Measurements from ENCODE around the gene TMCO4. TPM values are rescaled to one million over a fixed set of nuclear protein-coding genes. Genes with fewer than 3 reads are reported as not detected.

The TMCO4 gene
- total RNA-seq, 1 donor from 2014 or later, result 10.0 TPM

GRCh38 chr1:19804831-19805251 is 5.1 kb upstream of the TMCO4 start:
- Mint-ChIP-seq H3K4me3 (ENCODE audit: unreplicated experiment) (no peak overlapping the region), H3K4me1 (ENCODE audit: low read depth) (peaks cover 14% of the 10 kb centered on the region), H3K9me3 (ENCODE audit: low read depth) (peaks cover 6% of the 10 kb centered on the region), H3K36me3 (ENCODE audit: low read depth) (no peaks in the 10 kb centered on the region), H3K27ac (ENCODE audit: unreplicated experiment) (no peak overlapping the region), H3K27me3 (ENCODE audit: low read depth) (peaks cover 6% of the 10 kb centered on the region)
- TF ChIP-seq CTCF (IDR thresholded peaks at IDR 0.05), result no peak
- no peak for DNase-seq (ENCODE audit: low spot score)

- Mint-ChIP-seq H3K4me1 (ENCODE audit: low read depth) (peaks cover 23% of the 10 kb centered on the region), H3K4me3 (ENCODE audit: unreplicated experiment) (no peak overlapping the region), H3K9me3 (ENCODE audit: low read depth) (no peaks in the 10 kb centered on the region), H3K27ac (ENCODE audit: unreplicated experiment) (no peak overlapping the region), H3K27me3 (ENCODE audit: low read depth) (peaks cover 6% of the 10 kb centered on the region), H3K36me3 (ENCODE audit: low read depth) (no peaks in the 10 kb centered on the region)
- no peak for DNase-seq (ENCODE audit: low spot score)
- TF ChIP-seq CTCF (IDR thresholded peaks at IDR 0.05), result no peak
Observed at GRCh38 chr1:19802269-19802668, 2.6 kb upstream of the TMCO4 start.

GRCh38 chr1:19800076-19800804 is 524 bp upstream of the TMCO4 start:
- peaks cover 6% of the 10 kb centered on the region for H3K27me3 Mint-ChIP-seq (ENCODE audit: low read depth)
- no peaks in the 10 kb centered on the region for H3K9me3 Mint-ChIP-seq (ENCODE audit: low read depth)
- peaks cover 2% of the 10 kb centered on the region for H3K36me3 Mint-ChIP-seq (ENCODE audit: low read depth)
- TF ChIP-seq CTCF (IDR thresholded peaks at IDR 0.05), result no peak
- peak overlapping the region; percentile 80 for H3K4me3 Mint-ChIP-seq (ENCODE audit: unreplicated experiment)
- H3K27ac Mint-ChIP-seq (ENCODE audit: unreplicated experiment), result peak overlapping the region; percentile 84
- no peak for DNase-seq (ENCODE audit: low spot score)
- H3K4me1 Mint-ChIP-seq (ENCODE audit: low read depth), result peaks cover 23% of the 10 kb centered on the region

- no peaks in the 10 kb centered on the region for H3K9me3 Mint-ChIP-seq (ENCODE audit: low read depth)
- H3K36me3 Mint-ChIP-seq (ENCODE audit: low read depth), result peaks cover 2% of the 10 kb centered on the region
- peak overlapping the region; percentile 65 for H3K4me3 Mint-ChIP-seq (ENCODE audit: unreplicated experiment)
- TF ChIP-seq CTCF (IDR thresholded peaks at IDR 0.05), result no peak
- H3K27ac Mint-ChIP-seq (ENCODE audit: unreplicated experiment), result no peak overlapping the region
- H3K27me3 Mint-ChIP-seq (ENCODE audit: low read depth), result peaks cover 6% of the 10 kb centered on the region
- DNase-seq (ENCODE audit: low spot score), result no peak
- H3K4me1 Mint-ChIP-seq (ENCODE audit: low read depth), result peaks cover 18% of the 10 kb centered on the region
Observed at GRCh38 chr1:19798486-19799229, 1.1 kb downstream of the TMCO4 start.

GRCh38 chr1:19797827-19798226 is 1.9 kb downstream of the TMCO4 start:
- no peak for TF ChIP-seq CTCF (IDR thresholded peaks at IDR 0.05)
- H3K36me3 Mint-ChIP-seq (ENCODE audit: low read depth), result peaks cover 2% of the 10 kb centered on the region
- H3K27me3 Mint-ChIP-seq (ENCODE audit: low read depth), result peaks cover 6% of the 10 kb centered on the region
- no peak overlapping the region for H3K4me3 Mint-ChIP-seq (ENCODE audit: unreplicated experiment)
- no peak for DNase-seq (ENCODE audit: low spot score)
- peaks cover 23% of the 10 kb centered on the region for H3K4me1 Mint-ChIP-seq (ENCODE audit: low read depth)
- no peaks in the 10 kb centered on the region for H3K9me3 Mint-ChIP-seq (ENCODE audit: low read depth)
- no peak overlapping the region for H3K27ac Mint-ChIP-seq (ENCODE audit: unreplicated experiment)
